HG03354 (cell line): Measurements from ENCODE around the gene PTTG1.

ENCODE experiments used
- ATAC-seq: cut with Tn5 transposase; IDR thresholded peaks from one replicate; pipeline ENCODE4 v1.9.1; 2021; ENCODE audit warnings: mild to moderate bottlenecking; ENCODE audit not compliant: unreplicated experiment, poor library complexity, severe bottlenecking

PTTG1 gene

DNA sequence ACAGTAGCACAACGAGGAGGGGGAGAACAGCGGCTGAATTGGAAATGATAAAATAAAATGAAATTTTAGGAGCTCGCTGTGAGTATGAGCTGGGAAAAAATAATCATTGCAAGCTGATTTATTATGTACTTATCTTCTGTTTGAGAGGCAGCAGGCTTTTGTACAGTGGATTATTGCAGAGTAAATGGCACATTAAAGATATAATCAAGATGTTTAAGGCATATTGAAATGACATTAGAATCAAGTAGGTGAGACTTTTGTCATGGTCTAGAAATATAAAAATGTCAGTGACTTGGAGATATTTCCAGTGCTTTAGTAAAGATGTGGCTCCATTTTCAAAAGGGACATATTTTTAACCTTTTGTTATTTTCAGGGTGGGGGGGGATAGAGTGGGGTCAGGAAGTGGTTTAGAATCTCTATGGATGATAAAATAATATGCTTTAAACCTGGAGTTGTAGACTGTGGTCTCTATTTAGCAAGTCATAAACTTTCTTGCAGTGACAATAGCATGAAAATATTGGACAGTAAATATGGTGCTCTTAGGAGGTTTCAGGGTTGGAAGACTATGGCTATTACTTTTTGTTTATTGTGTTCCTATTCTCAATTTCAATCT, 46.8 kb downstream of the PTTG1 start:
- ATAC-seq, result no peak

DNA sequence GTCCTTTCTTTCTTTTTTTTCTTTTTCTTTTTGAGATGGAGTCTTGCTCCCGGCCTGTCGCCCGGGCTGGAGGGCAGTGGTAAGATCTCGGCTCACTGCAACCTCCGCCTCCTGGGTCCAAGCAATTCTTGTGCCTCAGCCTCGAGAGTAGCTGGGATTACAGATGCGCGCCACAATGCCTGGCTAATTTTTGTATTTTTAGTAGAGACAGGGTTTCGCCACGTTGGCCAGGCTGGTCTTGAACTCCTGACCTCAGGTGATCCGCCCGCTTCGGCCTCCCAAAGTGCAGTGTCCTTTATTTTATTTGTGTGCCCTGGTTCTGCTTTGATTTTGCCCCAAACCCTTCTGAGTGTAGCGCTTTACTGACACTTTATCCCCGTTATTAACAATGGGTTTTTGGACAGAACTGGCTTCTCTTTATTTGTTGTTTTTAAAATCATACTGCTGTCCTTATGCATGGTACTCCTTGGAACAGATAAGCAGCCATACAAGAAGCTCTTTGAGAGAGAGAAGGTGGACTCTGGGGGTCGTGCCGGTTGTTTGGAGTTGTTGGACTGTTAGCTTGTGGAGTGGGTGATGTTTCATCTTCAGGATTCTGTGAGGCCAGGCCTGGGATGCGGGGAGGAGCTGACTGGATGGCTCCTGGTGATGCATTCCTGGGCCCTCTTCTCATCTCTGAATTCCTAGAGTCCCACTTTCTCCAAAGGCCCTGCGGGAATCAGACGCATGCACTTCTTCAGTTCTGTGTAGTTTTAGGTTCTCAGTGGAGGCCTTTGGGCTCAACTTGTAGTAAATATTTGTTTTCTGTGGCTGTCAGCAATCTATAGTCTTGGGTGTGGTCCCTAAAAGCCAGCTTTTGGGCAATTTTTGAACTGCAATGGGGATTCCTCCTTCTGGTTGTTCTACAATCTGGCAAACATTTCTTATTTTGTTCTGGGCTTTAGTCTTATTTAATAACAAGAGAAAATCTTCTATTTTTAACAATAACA, 47.8 kb downstream of the PTTG1 start:
- ATAC-seq, result no peak

DNA sequence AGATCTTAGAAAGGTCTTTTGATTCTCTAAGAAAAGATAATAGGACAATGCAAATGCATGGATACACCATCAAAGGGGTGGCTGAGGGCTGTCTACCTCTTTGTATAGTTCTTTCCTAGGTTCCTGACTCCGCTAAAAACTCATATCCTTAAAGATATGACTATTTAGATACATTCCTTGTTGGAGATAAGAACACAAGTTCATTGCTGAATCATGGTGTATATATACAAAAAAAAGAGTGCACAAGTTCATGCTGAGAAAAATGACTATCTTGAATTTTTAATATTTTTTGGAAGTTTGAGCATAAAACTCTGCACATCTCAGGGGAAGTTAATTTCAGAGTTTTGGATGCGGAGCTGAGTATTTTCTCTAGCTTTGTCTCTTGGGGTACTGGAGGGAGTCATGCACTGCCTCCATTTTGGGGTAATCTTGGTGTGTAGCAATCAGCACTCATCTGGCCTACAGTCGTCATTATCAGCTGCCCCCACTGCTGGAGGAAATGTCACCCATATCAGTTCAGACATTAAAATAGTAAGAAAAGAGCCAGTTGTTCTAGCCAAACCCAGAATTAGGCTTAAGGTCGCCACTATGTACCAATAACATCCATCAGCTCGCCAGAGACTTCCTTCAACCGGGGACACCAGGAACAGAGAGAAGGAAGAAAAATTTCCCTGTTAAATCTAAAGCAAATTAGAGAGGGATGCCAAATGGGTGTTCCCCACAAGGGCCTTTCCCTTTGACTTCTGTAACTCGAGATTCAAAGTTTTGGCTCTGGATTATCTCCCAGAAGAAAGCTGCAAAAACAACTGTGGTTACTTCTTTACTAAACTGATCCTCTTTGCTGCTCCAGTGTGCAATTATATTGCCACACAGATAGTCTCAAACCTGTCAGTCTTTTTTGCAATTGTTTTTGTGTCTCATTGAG, 49.0 kb downstream of the PTTG1 start:
- ATAC-seq, result no peak

DNA sequence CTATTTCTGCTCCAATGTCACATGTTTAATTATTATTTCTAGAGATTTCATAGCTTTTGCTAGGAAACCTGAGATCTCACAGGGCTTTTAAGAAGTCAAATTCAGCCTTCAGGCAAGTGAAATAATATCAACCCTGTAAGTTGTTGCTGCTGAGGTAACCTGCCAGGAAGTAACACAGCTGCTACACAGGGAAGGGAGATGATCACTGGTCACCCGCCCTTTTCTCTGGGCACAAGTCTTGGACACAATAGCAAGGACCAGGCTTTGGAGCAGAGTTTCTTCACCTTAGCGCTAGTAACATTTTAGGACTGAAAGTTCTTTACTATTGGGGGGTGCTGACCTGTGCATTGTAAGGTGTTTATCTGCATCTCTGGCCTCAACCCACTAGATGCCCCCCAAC, 50.1 kb downstream of the PTTG1 start:
- no peak for ATAC-seq

DNA sequence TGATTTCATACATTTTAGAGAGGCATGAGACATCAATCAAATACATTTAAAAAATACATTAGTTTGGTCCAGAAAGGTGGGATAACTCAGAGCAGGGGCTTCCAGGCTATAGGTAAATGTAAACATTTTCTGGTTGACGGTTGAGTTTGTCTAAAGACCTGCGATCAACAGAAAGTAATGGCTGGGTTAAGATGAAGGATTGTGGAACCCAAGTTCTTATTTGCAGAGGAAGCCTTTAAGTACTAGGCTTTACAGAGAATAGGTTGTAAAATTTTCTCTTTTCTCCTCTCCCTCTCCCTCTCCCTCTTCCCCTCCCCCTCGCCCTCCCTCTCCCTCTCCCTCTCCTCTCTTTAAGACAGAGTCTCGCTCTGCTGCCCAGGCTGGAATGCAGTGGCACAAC, 50.8 kb downstream of the PTTG1 start:
- ATAC-seq, result no peak

DNA sequence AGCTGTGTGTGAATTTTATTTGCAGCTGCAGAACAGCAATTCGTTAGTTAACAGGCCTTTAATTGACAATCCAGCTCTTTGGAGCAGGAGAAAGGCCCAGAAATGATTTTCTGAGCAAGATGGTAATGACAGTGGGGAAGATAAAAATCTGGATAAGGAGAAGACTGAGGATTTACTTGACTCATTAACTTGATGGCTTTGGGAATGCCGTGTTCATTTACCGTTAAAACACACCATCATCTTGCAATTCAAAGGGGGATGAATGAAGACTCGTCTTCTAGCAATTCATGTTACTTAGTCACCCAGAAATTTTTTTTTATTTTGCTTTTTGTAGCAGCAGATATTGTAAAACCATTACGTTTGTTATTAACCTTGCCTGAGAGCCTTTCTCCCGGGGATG, 52.0 kb downstream of the PTTG1 start:
- ATAC-seq, result no peak

DNA sequence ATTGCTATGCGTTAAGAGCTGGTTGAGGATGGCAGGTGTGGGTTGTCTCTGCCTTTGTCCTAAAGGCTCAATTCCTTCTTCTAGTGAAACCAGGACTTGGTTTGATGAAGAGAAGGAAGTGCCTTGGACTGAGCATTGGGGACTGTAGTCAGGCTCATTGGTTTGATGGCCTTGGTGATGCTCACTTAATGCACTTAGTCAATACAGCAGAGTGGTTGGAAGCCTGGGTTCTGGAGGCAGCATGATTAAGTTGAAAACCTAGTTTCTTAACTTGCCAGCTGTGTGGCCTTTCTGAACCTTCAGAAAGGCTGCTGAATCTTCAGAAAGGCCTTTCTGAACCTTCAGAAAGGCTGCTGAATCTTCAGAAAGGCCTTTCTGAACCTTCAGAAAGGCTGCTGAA, 52.4 kb downstream of the PTTG1 start:
- no peak for ATAC-seq

DNA sequence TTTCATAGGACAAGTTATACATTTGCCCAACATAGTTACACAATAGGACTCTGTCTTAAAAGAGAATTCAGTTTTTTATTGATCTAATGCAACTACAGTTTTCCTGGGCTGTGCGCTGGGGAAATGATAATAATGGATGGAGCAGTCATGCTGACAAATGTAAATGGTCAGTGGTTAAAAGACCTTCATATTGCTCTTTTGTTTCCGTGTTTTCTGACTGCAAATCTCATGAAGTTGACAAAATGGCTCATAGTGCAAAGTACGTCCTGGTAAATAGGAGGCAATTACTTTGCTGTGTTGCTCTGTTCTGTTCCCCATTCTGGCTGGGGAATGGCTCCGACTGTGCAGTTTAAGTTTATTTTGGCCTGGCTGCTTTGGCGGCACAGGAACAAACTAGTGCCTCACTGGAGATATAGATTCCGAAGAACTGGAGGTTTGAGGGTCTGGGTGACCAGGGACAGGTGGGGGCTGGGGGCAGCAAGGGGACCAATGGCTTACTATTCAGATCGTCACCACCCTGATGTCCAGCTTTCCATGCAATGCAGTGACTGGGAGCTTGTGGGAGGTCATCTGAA, 54.3 kb downstream of the PTTG1 start:
- no peak for ATAC-seq

DNA sequence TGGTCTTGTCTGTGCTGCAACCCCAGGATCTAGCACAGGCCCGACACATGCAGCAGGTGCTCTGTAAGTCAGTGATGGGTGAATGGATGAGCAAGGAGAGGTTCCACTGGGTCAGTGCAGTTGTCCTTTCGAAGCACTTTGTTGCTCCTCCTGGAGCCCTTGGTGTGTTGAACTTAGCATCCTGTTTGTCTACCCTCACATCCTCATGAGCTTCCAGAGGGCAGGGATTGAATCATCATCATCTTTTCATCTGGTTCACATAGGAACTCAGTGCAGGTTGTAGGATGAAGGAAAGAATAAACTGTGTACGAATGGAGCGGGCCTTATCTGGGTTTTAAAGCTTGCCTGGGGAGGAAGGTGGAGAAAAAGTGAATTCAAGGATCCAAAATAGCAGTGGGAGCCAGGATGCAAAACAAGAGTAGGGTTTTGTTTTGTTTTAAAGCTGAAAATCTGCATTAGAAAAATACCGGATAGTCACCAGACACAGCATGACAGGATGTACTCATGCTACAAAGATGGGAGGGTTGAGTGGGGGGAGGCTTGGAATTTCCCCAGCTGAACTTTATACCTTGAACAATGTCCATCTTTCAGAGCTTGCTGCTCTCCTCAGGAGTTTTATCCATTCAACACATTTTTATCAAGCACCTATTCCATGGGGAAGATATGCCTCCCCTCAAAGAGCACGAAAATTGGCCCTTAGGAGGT, 55.8 kb downstream of the PTTG1 start:
- no peak for ATAC-seq

DNA sequence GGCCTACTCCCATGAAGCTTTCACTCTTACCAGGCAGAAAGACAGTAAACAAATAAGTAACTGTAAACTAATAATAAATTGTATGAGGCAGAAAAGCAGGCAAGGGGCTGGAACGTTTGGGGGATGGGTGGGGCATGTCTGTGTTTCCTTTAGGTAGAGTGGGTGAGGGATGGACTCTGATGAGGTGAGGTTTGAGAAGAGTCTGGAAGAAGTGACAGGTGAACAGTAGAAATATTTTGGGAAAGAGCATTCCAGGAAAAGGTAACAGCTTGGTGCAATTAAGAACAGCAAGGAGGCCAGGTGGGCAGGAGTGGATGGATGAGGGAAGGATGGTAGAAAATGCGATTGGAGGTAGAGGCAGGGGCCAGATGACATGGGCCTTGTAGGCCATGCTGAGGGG, 56.5 kb downstream of the PTTG1 start:
- ATAC-seq, result no peak
